Activated naive CD4-positive, alpha-beta T cell treated with anti-CD3 and anti-CD28 coated beads for 36 hours (primary cell): ENCODE data around the gene WAS. TPM values are rescaled to one million over a fixed set of nuclear protein-coding genes. Genes with fewer than 3 reads are reported as not detected.
"Not testable (repeated sequence)": the region's sequence is repeated elsewhere in the genome, so short reads cannot be mapped to it uniquely, and the experiment has no call there.

ENCODE experiments used
- CTCF ChIA-PET: fragments of 350-600 bp; sonication (Branson Sonifier 250); formaldehyde crosslinking; loops from one replicate; lab custom pipeline; 2021; ENCODE audit warnings: antibody characterized with exemption; lab: Charles Lee
- DNase-seq: peaks from one replicate; pipeline ENCODE4 v3.0.0-alpha.2; 2020
- H3K27ac Mint-ChIP-seq: one replicate; pipeline ENCODE4 v1.8.0; 2021; ENCODE audit warnings: mild to moderate bottlenecking, mixed read lengths
- H3K27me3 Mint-ChIP-seq: one replicate; pipeline ENCODE4 v1.8.0; 2021; ENCODE audit warnings: low read depth, mixed read lengths
- H3K36me3 Mint-ChIP-seq: one replicate; pipeline ENCODE4 v1.8.0; 2021; ENCODE audit warnings: low read depth, mixed read lengths
- H3K4me1 Mint-ChIP-seq: one replicate; pipeline ENCODE4 v1.8.0; 2021; ENCODE audit warnings: low read depth, mixed read lengths
- H3K4me3 Mint-ChIP-seq: one replicate; pipeline ENCODE4 v1.8.0; 2021; ENCODE audit warnings: mild to moderate bottlenecking, moderate library complexity, mixed read lengths
- H3K9me3 Mint-ChIP-seq: one replicate; pipeline ENCODE4 v1.8.0; 2021; ENCODE audit warnings: mixed read lengths
- intact Hi-C: fragments of 100-400 bp; cut with micrococcal nuclease; formaldehyde crosslinking; loops from one replicate; pipeline ENCODE4 v1.15.1; 2023
- total RNA-seq, 2 experiments: library from RNA; stranded (reverse); gene quantifications; one replicate each; pipeline ENCODE4 v1.2.3, GENCODE V29; 2021

The WAS gene
- total RNA-seq, 2 experiments from 2014 or later = 76.1 to 77.8 TPM

GRCh38 chrX:48689208-48689920 lies 5.8 kb downstream of the WAS start:
- Mint-ChIP-seq H3K4me3 (no peak overlapping the region), H3K27ac (no peak overlapping the region), H3K36me3 (peaks cover 32% of the 10 kb centered on the region), H3K9me3 (no peaks in the 10 kb centered on the region), H3K27me3 (no peaks in the 10 kb centered on the region), H3K4me1 (peaks cover 30% of the 10 kb centered on the region)
- DNase-seq = no peak
- intact Hi-C loops = no loop called here
- CTCF ChIA-PET = no interaction called here

- H3K27me3 Mint-ChIP-seq, DNase-seq, H3K4me3 Mint-ChIP-seq, H3K27ac Mint-ChIP-seq, CTCF ChIA-PET, H3K9me3 Mint-ChIP-seq, intact Hi-C loops: not testable (repeated sequence)
- Mint-ChIP-seq H3K36me3 (peaks cover 14% of the 10 kb centered on the region), H3K4me1 (peaks cover 22% of the 10 kb centered on the region)
Measured at GRCh38 chrX:48691746-48692145, 8.1 kb downstream of the WAS start.

GRCh38 chrX:48694776-48695533 lies 11.4 kb downstream of the WAS start:
- no peaks in the 10 kb centered on the region for H3K9me3 Mint-ChIP-seq
- no peak overlapping the region for H3K4me3 Mint-ChIP-seq
- H3K36me3 Mint-ChIP-seq = peaks cover 16% of the 10 kb centered on the region
- H3K27me3 Mint-ChIP-seq = no peaks in the 10 kb centered on the region
- H3K4me1 Mint-ChIP-seq = peaks cover 29% of the 10 kb centered on the region
- H3K27ac Mint-ChIP-seq = peak overlapping the region; percentile 91
- intact Hi-C loops = loop anchor here (5.0 kb wide), 3 partner anchors 202 to 407 kb away; partner anchors contain the start of genes PQBP1, TFE3 and TIMM17B
- peak; percentile 12 for DNase-seq
- CTCF ChIA-PET = interaction anchor here (0.6 kb wide), 1 partner anchor 184 kb away, joined by 3 read pairs; no protein-coding TSS in a partner anchor

GRCh38 chrX:48695534-48695896 lies 11.9 kb downstream of the WAS start:
- H3K4me1 Mint-ChIP-seq = peaks cover 30% of the 10 kb centered on the region
- no peaks in the 10 kb centered on the region for H3K9me3 Mint-ChIP-seq
- peak overlapping the region; percentile 89 for H3K4me3 Mint-ChIP-seq
- H3K36me3 Mint-ChIP-seq = peaks cover 16% of the 10 kb centered on the region
- H3K27ac Mint-ChIP-seq = peak overlapping the region; percentile 91
- no peaks in the 10 kb centered on the region for H3K27me3 Mint-ChIP-seq
- DNase-seq = no peak
- intact Hi-C loops = loop anchor here (5.0 kb wide), 3 partner anchors 202 to 407 kb away; partner anchors contain the start of genes PQBP1, TFE3 and TIMM17B
- CTCF ChIA-PET = interaction anchor here (0.6 kb wide), 1 partner anchor 185 kb away, joined by 3 read pairs; no protein-coding TSS in a partner anchor

GRCh38 chrX:48695925-48696300 lies 12.3 kb downstream of the WAS start:
- Mint-ChIP-seq H3K9me3 (no peaks in the 10 kb centered on the region), H3K36me3 (peaks cover 18% of the 10 kb centered on the region), H3K4me3 (peak overlapping the region; percentile 89), H3K27me3 (no peaks in the 10 kb centered on the region), H3K27ac (peak overlapping the region; percentile 91), H3K4me1 (peaks cover 34% of the 10 kb centered on the region)
- intact Hi-C loops = loop anchor here (1.0 to 5.0 kb wide), 9 partner anchors 17 to 406 kb away; partner anchors contain the start of genes HDAC6, PQBP1, TFE3 and TIMM17B
- no peak for DNase-seq
- CTCF ChIA-PET = interaction anchor here (1.0 kb wide), 1 partner anchor 13 kb away, joined by 3 read pairs; no protein-coding TSS in a partner anchor

GRCh38 chrX:48696301-48696908 lies 12.8 kb downstream of the WAS start, which contains the start of gene SUV39H1:
Gene SUV39H1, plus strand, starts transcription at chrX:48696734. Its CDS starts 51 bp downstream, at chrX:48696785.
- CTCF ChIA-PET = interaction anchor here (0.7 to 1.0 kb wide), 2 partner anchors 13 to 48 kb away, joined by 3 read pairs; no protein-coding TSS in a partner anchor
- H3K9me3 Mint-ChIP-seq = no peaks in the 10 kb centered on the region
- intact Hi-C loops = loop anchor here (1.0 to 5.0 kb wide), 9 partner anchors 17 to 406 kb away; partner anchors contain the start of genes HDAC6, PQBP1, TFE3 and TIMM17B
- DNase-seq = peak; percentile 87
- peak within 1 kb of the TSS; percentile 91 for H3K27ac Mint-ChIP-seq
- peak within 1 kb of the TSS; percentile 89 for H3K4me3 Mint-ChIP-seq
- no peaks in the 10 kb centered on the region for H3K27me3 Mint-ChIP-seq
- H3K4me1 Mint-ChIP-seq = peaks cover 36% of the 10 kb centered on the region
- H3K36me3 Mint-ChIP-seq = peaks cover 16% of the 10 kb centered on the region

GRCh38 chrX:48696909-48697727 lies 13.5 kb downstream of the WAS start:
- no peaks in the 10 kb centered on the region for H3K9me3 Mint-ChIP-seq
- peak overlapping the region; percentile 84 for H3K4me3 Mint-ChIP-seq
- H3K27me3 Mint-ChIP-seq = no peaks in the 10 kb centered on the region
- H3K27ac Mint-ChIP-seq = peak overlapping the region; percentile 86
- CTCF ChIA-PET = interaction anchor here (0.7 to 1.0 kb wide), 2 partner anchors 14 to 49 kb away, joined by 3 read pairs; no protein-coding TSS in a partner anchor
- intact Hi-C loops = loop anchor here (1.0 to 5.0 kb wide), 9 partner anchors 16 to 405 kb away; partner anchors contain the start of genes HDAC6, PQBP1, TFE3 and TIMM17B
- peak; percentile 49 for DNase-seq
- H3K4me1 Mint-ChIP-seq = peaks cover 38% of the 10 kb centered on the region
- H3K36me3 Mint-ChIP-seq = peaks cover 17% of the 10 kb centered on the region

GRCh38 chrX:48698306-48698705 lies 14.7 kb downstream of the WAS start:
- H3K9me3 Mint-ChIP-seq = no peaks in the 10 kb centered on the region
- H3K4me3 Mint-ChIP-seq = no peak overlapping the region
- DNase-seq = no peak
- peak overlapping the region; percentile 18 for H3K27ac Mint-ChIP-seq
- CTCF ChIA-PET = no interaction called here
- intact Hi-C loops = loop anchor here (5.0 kb wide), 3 partner anchors 199 to 404 kb away; partner anchors contain the start of genes PQBP1, TFE3 and TIMM17B
- no peaks in the 10 kb centered on the region for H3K27me3 Mint-ChIP-seq
- H3K36me3 Mint-ChIP-seq = peaks cover 20% of the 10 kb centered on the region
- peaks cover 43% of the 10 kb centered on the region for H3K4me1 Mint-ChIP-seq

- peaks cover 41% of the 10 kb centered on the region for H3K4me1 Mint-ChIP-seq
Measured at GRCh38 chrX:48700246-48700645, 16.6 kb downstream of the WAS start.

GRCh38 chrX:48700951-48701653 lies 17.5 kb downstream of the WAS start:
- Mint-ChIP-seq H3K36me3 (peaks cover 27% of the 10 kb centered on the region), H3K9me3 (no peaks in the 10 kb centered on the region), H3K27me3 (no peaks in the 10 kb centered on the region), H3K4me3 (no peak overlapping the region), H3K4me1 (peaks cover 32% of the 10 kb centered on the region), H3K27ac (no peak overlapping the region)
- no peak for DNase-seq
- CTCF ChIA-PET = no interaction called here
- intact Hi-C loops = no loop called here

More at GRCh38 chrX:48700246-48700645, 16.6 kb downstream of the WAS start:
- Mint-ChIP-seq H3K27me3 (no peaks in the 10 kb centered on the region), H3K36me3 (peaks cover 26% of the 10 kb centered on the region), H3K4me3 (no peak overlapping the region), H3K9me3 (no peaks in the 10 kb centered on the region), H3K27ac (no peak overlapping the region)
- CTCF ChIA-PET = interaction anchor here (0.9 kb wide), 1 partner anchor 36 kb away, joined by 8 read pairs; no protein-coding TSS in a partner anchor
- no peak for DNase-seq
- intact Hi-C loops = no loop called here
